DND-41 (cell line): ENCODE data around the gene LPGAT1.

Experiments used
- ATAC-seq: fragments of 200-7000 bp; cut with Tn5 transposase; 3 replicates; pipeline ENCODE4 v1.9.1; 2021; ENCODE audit warnings: low read depth; ENCODE audit not compliant: insufficient read depth
- DNase-seq: peaks from one replicate; pipeline ENCODE4 v3.0.0-alpha.2; 2020
- H2AFZ ChIP-seq: 2 replicates; pipeline ENCODE4 v1.6.0; 2012; ENCODE audit warnings: low read depth, low read length
- H3K27ac ChIP-seq: 2 replicates; pipeline ENCODE4 v1.5.1; 2012; ENCODE audit warnings: low read length, inconsistent platforms
- H3K27me3 ChIP-seq: fragments of 200-600 bp; sonication (generic); 2 replicates; pipeline ENCODE4 v1.6.0; 2012; ENCODE audit warnings: low read length, mild to moderate bottlenecking, inconsistent platforms; ENCODE audit not compliant: insufficient read depth, poor library complexity
- H3K36me3 ChIP-seq: 2 replicates; pipeline ENCODE4 v1.5.1; 2012; ENCODE audit warnings: low read length, inconsistent platforms; ENCODE audit not compliant: insufficient read depth
- H3K4me1 ChIP-seq: 2 replicates; pipeline ENCODE4 v1.5.1; 2012; ENCODE audit warnings: mild to moderate bottlenecking, low read length; ENCODE audit not compliant: insufficient read depth
- H3K4me2 ChIP-seq: 2 replicates; pipeline ENCODE4 v1.6.0; 2012; ENCODE audit warnings: mild to moderate bottlenecking, moderate library complexity, low read length, inconsistent platforms; ENCODE audit not compliant: insufficient read depth
- H3K4me3 ChIP-seq, 2 experiments: fragments of 200-600 bp in 1 of 2; shearing (Covaris generic) in 1 of 2; 2 replicates each; pipeline ENCODE4 v1.5.1; 2012 to 2016; ENCODE audit warnings: inconsistent platforms in 2 of 2, low read length in 2 of 2, mild to moderate bottlenecking in 2 of 2, low read depth in 1 of 2, moderate library complexity in 1 of 2
- H3K79me2 ChIP-seq: 2 replicates; pipeline ENCODE4 v1.6.0; 2012; ENCODE audit warnings: low read length, inconsistent platforms; ENCODE audit not compliant: insufficient read depth
- H3K9ac ChIP-seq: 2 replicates; pipeline ENCODE4 v1.6.0; 2012; ENCODE audit warnings: low read depth, mild to moderate bottlenecking, inconsistent platforms, low read length, moderate library complexity
- H3K9me3 ChIP-seq: 2 replicates; pipeline ENCODE4 v1.5.1; 2012; ENCODE audit warnings: low read length, moderate library complexity, mild to moderate bottlenecking, inconsistent platforms; ENCODE audit not compliant: insufficient read depth, severe bottlenecking
- H4K20me1 ChIP-seq: 2 replicates; pipeline ENCODE4 v1.6.0; 2012; ENCODE audit warnings: low read length; ENCODE audit not compliant: insufficient read depth
- CTCF ChIP-seq: IDR thresholded peaks from 2 replicates; pipeline ENCODE4 v1.5.1; 2012; ENCODE audit warnings: borderline replicate concordance, low read length, moderate library complexity, mild to moderate bottlenecking; ENCODE audit not compliant: poor library complexity, severe bottlenecking; ENCODE audit errors: extremely low read depth
- EZH2 ChIP-seq: IDR thresholded peaks from 3 replicates; pipeline ENCODE4 v1.6.1; 2012; ENCODE audit warnings: borderline replicate concordance, low read depth, mild to moderate bottlenecking, moderate library complexity, low read length, inconsistent platforms; ENCODE audit not compliant: severe bottlenecking

LPGAT1 gene

GRCh38 chr1:211865180-211865579 is 34.6 kb upstream of the LPGAT1 start:
- ATAC-seq, result no peak

GRCh38 chr1:211859405-211859804 is 28.8 kb upstream of the LPGAT1 start:
- Histone ChIP-seq H3K79me2 (no peaks in the 10 kb centered on the region), H3K27ac (no peak overlapping the region), H4K20me1 (no peaks in the 10 kb centered on the region), H3K4me2 (no peak overlapping the region), H3K9ac (no peak overlapping the region), H3K4me3 (no peak overlapping the region), H3K4me1 (no peaks in the 10 kb centered on the region), H3K36me3 (no peaks in the 10 kb centered on the region), H3K27me3 (no peaks in the 10 kb centered on the region), H3K9me3 (no peaks in the 10 kb centered on the region), H2AFZ (no peak overlapping the region)
- ATAC-seq (no peak), DNase-seq (no peak)
- TF ChIP-seq CTCF (no peak), EZH2 (no peak)

More at GRCh38 chr1:211865180-211865579, 34.6 kb upstream of the LPGAT1 start:
- Histone ChIP-seq H3K4me1 (no peaks in the 10 kb centered on the region), H2AFZ (no peak overlapping the region), H3K9ac (no peak overlapping the region), H3K27me3 (peaks cover 2% of the 10 kb centered on the region), H3K36me3 (no peaks in the 10 kb centered on the region), H3K27ac (no peak overlapping the region), H3K9me3 (peaks cover 1% of the 10 kb centered on the region), H4K20me1 (no peaks in the 10 kb centered on the region), H3K4me2 (no peak overlapping the region), H3K79me2 (no peaks in the 10 kb centered on the region), H3K4me3 (no peak overlapping the region)
- DNase-seq, result no peak
- TF ChIP-seq CTCF (no peak), EZH2 (no peak)

- TF ChIP-seq CTCF, result no peak
- TF ChIP-seq EZH2, result no peak
- no peak overlapping the region for H2AFZ ChIP-seq
Observed at GRCh38 chr1:211851174-211851573, 20.6 kb upstream of the LPGAT1 start.

More at GRCh38 chr1:211851174-211851573, 20.6 kb upstream of the LPGAT1 start:
- Histone ChIP-seq H4K20me1 (no peaks in the 10 kb centered on the region), H3K4me1 (no peaks in the 10 kb centered on the region), H3K4me2 (no peak overlapping the region), H3K27ac (no peak overlapping the region), H3K9ac (no peak overlapping the region), H3K9me3 (no peaks in the 10 kb centered on the region), H3K4me3 (no peak overlapping the region), H3K27me3 (no peaks in the 10 kb centered on the region), H3K79me2 (no peaks in the 10 kb centered on the region), H3K36me3 (no peaks in the 10 kb centered on the region)
- ATAC-seq, result no peak
- DNase-seq, result no peak
